ENCODE measurements around the gene GGT5.
"Not testable (repeated sequence)": the region's sequence is repeated elsewhere in the genome, so short reads cannot be mapped to it uniquely, and the experiment has no call there.

DNA sequence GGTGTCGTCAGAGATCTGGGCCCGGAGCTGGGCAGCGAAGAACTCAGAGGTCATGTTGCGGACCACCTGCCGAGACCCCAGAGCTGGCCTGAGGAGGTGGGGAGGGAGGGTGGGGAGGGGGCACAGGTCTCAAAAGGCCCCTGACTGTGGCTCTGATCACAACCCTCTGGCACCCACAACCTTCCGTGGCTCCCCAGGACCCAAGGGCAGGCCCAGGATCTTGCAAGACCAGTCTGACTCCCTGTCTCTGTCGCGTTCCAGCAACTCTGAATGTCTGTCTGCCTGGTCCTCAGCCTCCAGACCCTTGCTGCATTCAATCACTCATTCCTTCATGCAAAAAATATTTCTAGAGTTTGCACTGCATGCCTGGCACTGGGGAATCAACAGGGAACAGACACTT is 4.5 kb upstream of the GGT5 start:
- TF ChIP-seq, protein P1, sequence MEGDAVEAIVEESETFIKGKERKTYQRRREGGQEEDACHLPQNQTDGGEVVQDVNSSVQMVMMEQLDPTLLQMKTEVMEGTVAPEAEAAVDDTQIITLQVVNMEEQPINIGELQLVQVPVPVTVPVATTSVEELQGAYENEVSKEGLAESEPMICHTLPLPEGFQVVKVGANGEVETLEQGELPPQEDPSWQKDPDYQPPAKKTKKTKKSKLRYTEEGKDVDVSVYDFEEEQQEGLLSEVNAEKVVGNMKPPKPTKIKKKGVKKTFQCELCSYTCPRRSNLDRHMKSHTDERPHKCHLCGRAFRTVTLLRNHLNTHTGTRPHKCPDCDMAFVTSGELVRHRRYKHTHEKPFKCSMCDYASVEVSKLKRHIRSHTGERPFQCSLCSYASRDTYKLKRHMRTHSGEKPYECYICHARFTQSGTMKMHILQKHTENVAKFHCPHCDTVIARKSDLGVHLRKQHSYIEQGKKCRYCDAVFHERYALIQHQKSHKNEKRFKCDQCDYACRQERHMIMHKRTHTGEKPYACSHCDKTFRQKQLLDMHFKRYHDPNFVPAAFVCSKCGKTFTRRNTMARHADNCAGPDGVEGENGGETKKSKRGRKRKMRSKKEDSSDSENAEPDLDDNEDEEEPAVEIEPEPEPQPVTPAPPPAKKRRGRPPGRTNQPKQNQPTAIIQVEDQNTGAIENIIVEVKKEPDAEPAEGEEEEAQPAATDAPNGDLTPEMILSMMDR (IDR thresholded peaks at IDR 0.05; ENCODE audit: low read length): not testable (repeated sequence)
- TF ChIP-seq EZH2 (optimal IDR thresholded peaks at IDR 0.05; ENCODE audit: low read depth, low read length); EZH2phosphoT487 (IDR thresholded peaks at IDR 0.05; ENCODE audit: low read length): not testable (repeated sequence)

All from MM.1S (cell line).